ENCODE measurements around the gene CDH22. TPM values are rescaled to one million over a fixed set of nuclear protein-coding genes. Genes with fewer than 3 reads are reported as not detected.

Gene CDH22
- total and polyA plus RNA-seq, 2 donors from 2014 or later, result 0.19 to 1.6 TPM

DNA sequence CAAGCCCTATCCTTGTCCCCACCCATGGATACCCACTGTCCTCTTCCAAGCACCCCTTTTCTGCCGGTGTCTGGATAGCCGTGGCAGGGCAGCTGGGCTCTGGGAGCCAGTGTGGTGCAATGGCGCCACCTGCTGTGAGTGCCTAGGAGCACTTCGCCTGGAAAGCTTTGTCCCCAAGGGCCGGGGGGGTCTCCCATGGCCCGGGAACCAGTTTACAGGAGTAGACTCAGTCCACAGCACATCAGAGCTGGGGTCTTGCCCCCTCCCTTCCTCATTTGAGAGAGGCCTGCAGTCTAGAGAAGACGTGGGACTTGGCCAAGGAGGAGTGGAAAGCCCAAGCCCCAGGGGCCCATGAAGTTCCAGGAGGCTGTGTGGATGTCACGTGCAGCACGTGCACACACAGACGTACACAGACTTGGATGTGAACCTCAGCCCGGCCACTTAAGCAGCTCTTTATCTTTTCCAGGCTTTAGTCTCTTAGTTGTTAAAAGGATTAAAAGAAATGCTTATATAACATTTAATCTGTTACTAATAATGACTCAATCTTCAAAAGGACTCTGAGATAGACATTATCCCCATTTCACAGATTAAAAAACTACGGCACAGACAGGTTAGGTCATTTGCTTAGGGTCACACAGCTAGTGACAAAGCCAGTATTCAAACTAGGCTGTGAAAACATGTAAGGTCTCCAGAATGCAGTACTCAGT, 40.9 kb upstream of the CDH22 start:
- no peak for FAIRE-seq
- Histone ChIP-seq H3K4me1 (ENCODE audit: control insufficient read depth in 2 of 3, insufficient read depth in 2 of 3, low read depth in 1 of 3, low read length in 3 of 3) (peaks cover 0 to 13% (median 9%) of the 10 kb centered on the region in 3 donors), H3K27ac (ENCODE audit: low read depth in 2 of 2, low read length in 2 of 2) (no peak overlapping the region), H3K9me3 (ENCODE audit: control insufficient read depth in 2 of 3, insufficient read depth in 1 of 3, low read length in 3 of 3) (peaks cover 0 to 2% (median 0%) of the 10 kb centered on the region in 3 donors), H3K4me3 (ENCODE audit: low read length in 3 of 3) (no peak overlapping the region), H3K36me3 (ENCODE audit: control insufficient read depth in 2 of 3, insufficient read depth in 3 of 3, low read length in 3 of 3) (peaks cover 0 to 8% (median 5%) of the 10 kb centered on the region in 3 donors), H3K9ac (ENCODE audit: low read length in 3 of 3) (no peak overlapping the region), H3K27me3 (ENCODE audit: control insufficient read depth, insufficient read depth, low read length) (no peaks in the 10 kb centered on the region)
- TF ChIP-seq, protein P1, sequence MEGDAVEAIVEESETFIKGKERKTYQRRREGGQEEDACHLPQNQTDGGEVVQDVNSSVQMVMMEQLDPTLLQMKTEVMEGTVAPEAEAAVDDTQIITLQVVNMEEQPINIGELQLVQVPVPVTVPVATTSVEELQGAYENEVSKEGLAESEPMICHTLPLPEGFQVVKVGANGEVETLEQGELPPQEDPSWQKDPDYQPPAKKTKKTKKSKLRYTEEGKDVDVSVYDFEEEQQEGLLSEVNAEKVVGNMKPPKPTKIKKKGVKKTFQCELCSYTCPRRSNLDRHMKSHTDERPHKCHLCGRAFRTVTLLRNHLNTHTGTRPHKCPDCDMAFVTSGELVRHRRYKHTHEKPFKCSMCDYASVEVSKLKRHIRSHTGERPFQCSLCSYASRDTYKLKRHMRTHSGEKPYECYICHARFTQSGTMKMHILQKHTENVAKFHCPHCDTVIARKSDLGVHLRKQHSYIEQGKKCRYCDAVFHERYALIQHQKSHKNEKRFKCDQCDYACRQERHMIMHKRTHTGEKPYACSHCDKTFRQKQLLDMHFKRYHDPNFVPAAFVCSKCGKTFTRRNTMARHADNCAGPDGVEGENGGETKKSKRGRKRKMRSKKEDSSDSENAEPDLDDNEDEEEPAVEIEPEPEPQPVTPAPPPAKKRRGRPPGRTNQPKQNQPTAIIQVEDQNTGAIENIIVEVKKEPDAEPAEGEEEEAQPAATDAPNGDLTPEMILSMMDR (IDR thresholded peaks at IDR 0.05; ENCODE audit: borderline replicate concordance, extremely low read depth, insufficient read depth), result peak; percentile 47
- intact Hi-C loops (cut with DNase I), result no loop called here
- peak; percentile 61 to 80 (median 67) for DNase-seq

DNA sequence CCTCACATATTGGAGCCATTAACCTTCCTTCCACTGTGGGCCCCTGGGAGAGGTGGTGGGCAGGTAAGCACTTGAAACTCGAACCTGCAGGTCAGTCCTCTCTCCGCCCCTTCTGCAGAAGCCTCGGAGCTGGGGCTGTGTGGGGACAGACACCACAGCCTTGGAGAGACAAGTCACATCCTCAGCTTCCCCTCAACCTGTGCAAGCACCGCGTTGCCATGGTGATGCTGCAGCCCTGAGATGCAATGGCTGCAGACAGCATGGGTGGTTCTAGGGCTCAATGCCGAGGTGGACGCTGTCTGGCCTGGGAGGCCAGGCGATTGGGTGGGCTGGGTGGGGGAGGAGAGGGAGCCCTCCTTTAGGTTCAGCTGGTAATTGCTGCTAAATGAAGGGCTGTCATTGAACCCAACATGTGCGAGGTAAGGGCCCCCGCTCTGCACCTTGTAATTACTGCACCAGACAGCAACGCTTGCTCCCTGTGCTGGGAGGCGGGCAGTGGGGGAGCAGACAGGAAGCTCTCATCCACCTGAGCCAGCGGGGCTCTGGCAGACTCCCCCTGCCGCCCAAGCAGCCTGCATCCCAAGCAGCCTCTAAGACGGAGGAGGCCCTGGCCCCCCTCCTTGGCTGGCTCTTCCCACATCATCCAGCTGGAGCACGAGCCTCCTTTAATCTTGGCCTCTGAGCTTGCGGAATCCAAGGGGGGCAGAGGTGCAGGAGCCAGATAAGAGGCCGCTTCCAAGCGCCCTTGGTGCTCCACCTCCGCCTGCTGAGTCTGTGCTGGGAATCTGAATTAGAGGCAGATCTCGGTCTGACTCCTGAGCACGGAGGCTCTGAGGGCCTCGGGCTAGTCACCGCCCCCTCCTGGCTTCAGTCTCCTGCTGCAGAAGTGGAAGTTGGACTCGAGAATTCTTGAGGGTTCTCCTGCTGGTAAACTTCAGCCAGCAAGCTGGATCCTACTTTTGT, 39.8 kb upstream of the CDH22 start:
- Histone ChIP-seq H3K27ac (ENCODE audit: low read depth in 2 of 2, low read length in 2 of 2) (no peak overlapping the region), H3K4me1 (ENCODE audit: control insufficient read depth in 2 of 3, insufficient read depth in 2 of 3, low read depth in 1 of 3, low read length in 3 of 3) (peaks cover 0 to 14% (median 13%) of the 10 kb centered on the region in 3 donors), H3K9me3 (ENCODE audit: control insufficient read depth in 2 of 3, insufficient read depth in 1 of 3, low read length in 3 of 3) (peaks cover 0 to 2% (median 0%) of the 10 kb centered on the region in 3 donors), H3K9ac (ENCODE audit: low read length in 3 of 3) (no peak overlapping the region), H3K27me3 (ENCODE audit: control insufficient read depth, insufficient read depth, low read length) (peaks cover 3% of the 10 kb centered on the region), H3K4me3 (ENCODE audit: low read length in 3 of 3) (no peak overlapping the region), H3K36me3 (ENCODE audit: control insufficient read depth in 2 of 3, insufficient read depth in 3 of 3, low read length in 3 of 3) (peaks cover 0 to 8% (median 5%) of the 10 kb centered on the region in 3 donors)
- FAIRE-seq (no peak), DNase-seq (peak in 1 of 5 donors; percentile 65)
- intact Hi-C loops (cut with DNase I), result no loop called here
- TF ChIP-seq, protein P1 (IDR thresholded peaks at IDR 0.05; ENCODE audit: borderline replicate concordance, extremely low read depth, insufficient read depth), result no peak

DNA sequence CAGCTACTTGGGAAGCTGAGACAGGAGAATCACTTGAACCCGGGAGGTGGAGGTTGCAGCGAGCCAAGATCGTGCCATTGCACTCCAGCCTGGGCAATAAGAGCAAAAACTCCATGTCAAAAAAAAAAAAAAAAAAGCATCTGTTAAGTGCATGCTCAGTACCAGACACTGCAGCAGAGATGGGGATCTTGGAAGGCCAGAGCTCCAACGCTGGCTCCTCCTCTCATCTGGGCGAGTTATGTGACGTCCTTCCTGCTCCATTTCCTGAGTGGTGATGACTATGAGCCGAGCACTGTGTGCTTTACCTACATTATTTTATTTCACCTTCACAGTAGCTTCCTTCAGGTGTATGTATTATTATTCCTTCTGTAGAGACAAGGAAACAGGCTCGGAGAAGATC, 38.5 kb upstream of the CDH22 start:
- DNase-seq, result peak in 1 of 5 donors; percentile 2
- FAIRE-seq, result no peak
- Histone ChIP-seq H3K9ac (ENCODE audit: low read length in 3 of 3) (no peak overlapping the region), H3K4me1 (ENCODE audit: control insufficient read depth in 2 of 3, insufficient read depth in 2 of 3, low read depth in 1 of 3, low read length in 3 of 3) (peaks cover 0 to 17% (median 13%) of the 10 kb centered on the region in 3 donors), H3K27ac (ENCODE audit: low read depth in 2 of 2, low read length in 2 of 2) (no peak overlapping the region), H3K9me3 (ENCODE audit: control insufficient read depth in 2 of 3, insufficient read depth in 1 of 3, low read length in 3 of 3) (peaks cover 0 to 2% (median 0%) of the 10 kb centered on the region in 3 donors), H3K27me3 (ENCODE audit: control insufficient read depth, insufficient read depth, low read length) (peaks cover 10% of the 10 kb centered on the region), H3K36me3 (ENCODE audit: control insufficient read depth in 2 of 3, insufficient read depth in 3 of 3, low read length in 3 of 3) (peaks cover 0 to 8% (median 5%) of the 10 kb centered on the region in 3 donors), H3K4me3 (ENCODE audit: low read length in 3 of 3) (no peak overlapping the region)
- TF ChIP-seq, protein P1 (IDR thresholded peaks at IDR 0.05; ENCODE audit: borderline replicate concordance, extremely low read depth, insufficient read depth), result no peak
- intact Hi-C loops (cut with DNase I), result no loop called here
